Aorta (tissue), 5 donors: ENCODE measurements around the gene SYTL3. TPM values are rescaled to one million over a fixed set of nuclear protein-coding genes. Genes with fewer than 3 reads are reported as not detected.
"Not testable (repeated sequence)": the region's sequence is repeated elsewhere in the genome, so short reads cannot be mapped to it uniquely, and the experiment has no call there.

Experiments
- ATAC-seq: fragments of 200-7000 bp; cut with Tn5 transposase; one replicate; pipeline ENCODE4 v1.9.1; 2022; ENCODE audit warnings: moderate library complexity; ENCODE audit not compliant: low FRiP score
- DNase-seq, 2 donors: peaks; one replicate each; pipeline ENCODE4 v3.0.0-alpha.2; 2020
- H3K27ac ChIP-seq, 2 donors: one replicate each; pipeline ENCODE4 v1.5.1; 2013; ENCODE audit warnings: low read length in 2 of 2, mild to moderate bottlenecking in 2 of 2, moderate library complexity in 2 of 2, control low read depth in 1 of 2, inconsistent platforms in 1 of 2, low read depth in 1 of 2
- H3K27me3 ChIP-seq, 2 donors: one replicate each; pipeline ENCODE4 v1.6.1; 2013; ENCODE audit warnings: control low read depth in 1 of 2, low read length in 1 of 2, mild to moderate bottlenecking in 1 of 2, moderate library complexity in 1 of 2; ENCODE audit not compliant: insufficient read depth in 2 of 2, control insufficient read depth in 1 of 2
- H3K36me3 ChIP-seq, 2 donors: one replicate each; pipeline ENCODE4 v1.6.1; 2013; ENCODE audit warnings: control low read depth in 1 of 2, low read length in 1 of 2, mild to moderate bottlenecking in 1 of 2; ENCODE audit not compliant: insufficient read depth in 2 of 2, control insufficient read depth in 1 of 2
- H3K4me1 ChIP-seq, 2 donors: one replicate each; pipeline ENCODE4 v1.6.1; 2013; ENCODE audit warnings: low read length in 2 of 2, control low read depth in 1 of 2, mild to moderate bottlenecking in 1 of 2, moderate library complexity in 1 of 2; ENCODE audit not compliant: insufficient read depth in 2 of 2, control insufficient read depth in 1 of 2
- H3K4me3 ChIP-seq, 2 donors: one replicate each; pipeline ENCODE4 v1.5.1; 2013; ENCODE audit warnings: low read length in 2 of 2, control low read depth in 1 of 2, mild to moderate bottlenecking in 1 of 2
- H3K9me3 ChIP-seq: one replicate; pipeline ENCODE4 v1.6.1; 2013; ENCODE audit warnings: mild to moderate bottlenecking, low read length; ENCODE audit not compliant: control insufficient read depth
- WGBS, 2 donors: extraction: QIAGEN DNeasy Blood & Tissue Kit; methylation state at CpG; one replicate each; pipeline ENCODE4 v1.1.7; 2013; 5-methylcytosine and 5-hydroxymethylcytosine counted together
- intact Hi-C, 2 donors: fragments of 100-400 bp; cut with DNase I; formaldehyde crosslinking; loops; one replicate each; pipeline versions ENCODE4 v1.14.2 to v1.15.0; 2022
- polyA plus RNA-seq, 2 donors: library from polyadenylated mRNA; stranded (reverse); fragments of 200-250 nt; gene quantifications; one replicate each; pipeline ENCODE4 v1.2.3, GENCODE V29; 2013
- total RNA-seq, 2 donors: library from RNA; stranded (reverse); fragmentation: NEBNext Ultra II Directional; extraction: Animal tissue kit (Norgen Biotek cat#: 25700); gene quantifications; one replicate each; pipeline ENCODE4 v1.2.1, GENCODE V29; 2021
- donor health status: healthy with polysubstance abuse.
- donor health status: Bipolar disorder and iron deficiency.
- donor health status: DM: no; HTN: no; CAD: no.
- donor health status: DM: no; HTN: no; CAD: no.
- donor health status: DM: yes; HTN: yes; CAD: no.

The SYTL3 gene
- total and polyA plus RNA-seq, 4 donors: 0.64 to 4.7 (median 2.4) TPM

GRCh38 chr6:158654960-158655489 lies 5.2 kb downstream of the SYTL3 start:
- 90 to 91% methylated on average over 10 of the region's 10 CpGs for whole genome bisulfite sequencing, 2 donors
- no peaks in the 10 kb centered on the region for H3K4me1 ChIP-seq
- H3K36me3 ChIP-seq: no peaks in the 10 kb centered on the region
- H3K27ac ChIP-seq: no peak overlapping the region
- no peak for DNase-seq
- H3K27me3 ChIP-seq: no peaks in the 10 kb centered on the region
- no peaks in the 10 kb centered on the region for H3K9me3 ChIP-seq
- H3K4me3 ChIP-seq: no peak overlapping the region
- intact Hi-C loops: no loop called here
- ATAC-seq: no peak

GRCh38 chr6:158655569-158656450 lies 6.0 kb downstream of the SYTL3 start:
- no peaks in the 10 kb centered on the region for H3K27me3 ChIP-seq
- WGBS, 2 donors: 88 to 90% methylated on average over 22 of the region's 22 CpGs
- no peaks in the 10 kb centered on the region for H3K4me1 ChIP-seq
- H3K9me3 ChIP-seq: no peaks in the 10 kb centered on the region
- no peak overlapping the region for H3K27ac ChIP-seq
- ATAC-seq (no peak), DNase-seq (no peak)
- intact Hi-C loops: no loop called here
- H3K4me3 ChIP-seq: no peak overlapping the region
- H3K36me3 ChIP-seq: no peaks in the 10 kb centered on the region

GRCh38 chr6:158656986-158657385 lies 7.1 kb downstream of the SYTL3 start:
- H3K27me3 ChIP-seq, H3K27ac ChIP-seq, ATAC-seq, DNase-seq, H3K4me3 ChIP-seq, H3K9me3 ChIP-seq, H3K4me1 ChIP-seq, H3K36me3 ChIP-seq, intact Hi-C loops: not testable (repeated sequence)
- 86 to 87% methylated on average over 9 of the region's 9 CpGs for WGBS, 2 donors

GRCh38 chr6:158660333-158660754 lies 10.5 kb downstream of the SYTL3 start:
- intact Hi-C loops: no loop called here
- Histone ChIP-seq H3K36me3 (no peaks in the 10 kb centered on the region), H3K4me3 (no peak overlapping the region), H3K27me3 (no peaks in the 10 kb centered on the region), H3K9me3 (no peaks in the 10 kb centered on the region), H3K4me1 (no peaks in the 10 kb centered on the region), H3K27ac (no peak overlapping the region)
- DNase-seq: no peak
- ATAC-seq: no peak
- WGBS, 2 donors: 43 to 51% methylated on average over 10 of the region's 10 CpGs

GRCh38 chr6:158661156-158661685 lies 11.4 kb downstream of the SYTL3 start:
- Histone ChIP-seq H3K4me3 (no peak overlapping the region), H3K36me3 (no peaks in the 10 kb centered on the region), H3K4me1 (no peaks in the 10 kb centered on the region), H3K27ac (no peak overlapping the region), H3K27me3 (no peaks in the 10 kb centered on the region), H3K9me3 (no peaks in the 10 kb centered on the region)
- intact Hi-C loops: no loop called here
- WGBS, 2 donors: 93 to 94% methylated on average over 3 of the region's 3 CpGs
- no peak for ATAC-seq
- no peak for DNase-seq

- 70 to 72% methylated on average over 3 of the region's 3 CpGs for WGBS, 2 donors
- H3K4me3 ChIP-seq: no peak overlapping the region
- no peaks in the 10 kb centered on the region for H3K36me3 ChIP-seq
- H3K27ac ChIP-seq: no peak overlapping the region
- DNase-seq (no peak), ATAC-seq (no peak)
- H3K4me1 ChIP-seq: no peaks in the 10 kb centered on the region
- intact Hi-C loops: no loop called here
- H3K9me3 ChIP-seq: no peaks in the 10 kb centered on the region
- no peaks in the 10 kb centered on the region for H3K27me3 ChIP-seq
Measured at GRCh38 chr6:158662607-158662953, 12.7 kb downstream of the SYTL3 start.

- Histone ChIP-seq H3K27ac (no peak overlapping the region), H3K36me3 (no peaks in the 10 kb centered on the region), H3K27me3 (no peaks in the 10 kb centered on the region), H3K4me3 (no peak overlapping the region), H3K4me1 (no peaks in the 10 kb centered on the region), H3K9me3 (no peaks in the 10 kb centered on the region)
- DNase-seq: no peak
- no peak for ATAC-seq
- intact Hi-C loops: no loop called here
- 61 to 74% methylated on average over 27 of the region's 27 CpGs for WGBS, 2 donors
Measured at GRCh38 chr6:158662954-158663624, 13.2 kb downstream of the SYTL3 start.

- DNase-seq: no peak
- no peak for ATAC-seq
- no peaks in the 10 kb centered on the region for H3K27me3 ChIP-seq
- H3K9me3 ChIP-seq: no peaks in the 10 kb centered on the region
- H3K4me1 ChIP-seq: no peaks in the 10 kb centered on the region
- H3K4me3 ChIP-seq: no peak overlapping the region
- H3K27ac ChIP-seq: no peak overlapping the region
- intact Hi-C loops: no loop called here
- 64 to 65% methylated on average over 11 of the region's 11 CpGs for WGBS, 2 donors
- no peaks in the 10 kb centered on the region for H3K36me3 ChIP-seq
Measured at GRCh38 chr6:158663625-158664165, 13.8 kb downstream of the SYTL3 start.
